ENCODE measurements around the gene DBF4B. TPM values are rescaled to one million over a fixed set of nuclear protein-coding genes. Genes with fewer than 3 reads are reported as not detected.

DBF4B gene
- total RNA-seq, 1 experiment from 2014 or later = 32.9 TPM

GRCh38 chr17:44689477-44690217, 18.8 kb upstream of the DBF4B start, which contains the start of gene CCDC43 (continued):
- TF ChIP-seq ZBTB43 (CRISPR knock-in tag; IDR thresholded peaks at IDR 0.05) = 0 out of 2 replicates have a peak, but pooled peaks have one; percentile 77
- no peak for TF ChIP-seq TP53 (CRISPR knock-in tag; IDR thresholded peaks at IDR 0.05)
- no peak for TF ChIP-seq OVOL2 (CRISPR knock-in tag; IDR thresholded peaks at IDR 0.05; ENCODE audit: borderline replicate concordance)
- peak; percentile 11; the same call in 1 of the 2 replicates for TF ChIP-seq TEAD4 (CRISPR knock-in tag; IDR thresholded peaks at IDR 0.05)
- no peak for TF ChIP-seq GTF2I (CRISPR knock-in tag; conservative IDR thresholded peaks at IDR 0.05)
- no peak for TF ChIP-seq USF2 (CRISPR knock-in tag; IDR thresholded peaks at IDR 0.05)
- no peak for TF ChIP-seq ATF3 (CRISPR knock-in tag; conservative IDR thresholded peaks at IDR 0.05)
- no peak for TF ChIP-seq PRDM15 (CRISPR knock-in tag; IDR thresholded peaks at IDR 0.05)
- TF ChIP-seq ETV6 (CRISPR knock-in tag; IDR thresholded peaks at IDR 0.05) = 0 out of 2 replicates have a peak, but pooled peaks have one; percentile 84
- TF ChIP-seq NR3C1 (CRISPR knock-in tag; conservative IDR thresholded peaks at IDR 0.05; ENCODE audit: low read depth) = no peak
- TF ChIP-seq ZNF416 (CRISPR knock-in tag; IDR thresholded peaks at IDR 0.05) = no peak
- TF ChIP-seq PRRX2 (CRISPR knock-in tag; IDR thresholded peaks at IDR 0.05) = no peak
- no peak for TF ChIP-seq SOX15 (CRISPR knock-in tag; IDR thresholded peaks at IDR 0.05)
- TF ChIP-seq CREB1 (CRISPR knock-in tag; IDR thresholded peaks at IDR 0.05) = 0 out of 2 replicates have a peak, but pooled peaks have one; percentile 37
- TF ChIP-seq ZNF121 (CRISPR knock-in tag; IDR thresholded peaks at IDR 0.05) = no peak
- TF ChIP-seq ZNF232 (CRISPR knock-in tag; IDR thresholded peaks at IDR 0.05) = peak; percentile 69; the same call in 1 of the 2 replicates
- no peak for TF ChIP-seq KAT7 (CRISPR knock-in tag; IDR thresholded peaks at IDR 0.05; ENCODE audit: borderline replicate concordance)
- TF ChIP-seq SP1 (CRISPR knock-in tag; conservative IDR thresholded peaks at IDR 0.05) = peak; percentile 49; the same call in 1 of the 2 replicates
- no peak for TF ChIP-seq RORB (CRISPR knock-in tag; IDR thresholded peaks at IDR 0.05)
- no peak for TF ChIP-seq MLX (CRISPR knock-in tag; IDR thresholded peaks at IDR 0.05)
- TF ChIP-seq ARID4B (CRISPR knock-in tag; IDR thresholded peaks at IDR 0.05; ENCODE audit: borderline replicate concordance) = peak; percentile 92; the same call in 1 of the 2 replicates
- TF ChIP-seq ATF2 (CRISPR knock-in tag; IDR thresholded peaks at IDR 0.05; ENCODE audit: borderline replicate concordance, low read depth) = no peak
- no peak for TF ChIP-seq IRF2 (CRISPR knock-in tag; IDR thresholded peaks at IDR 0.05; ENCODE audit: borderline replicate concordance, low read depth)
- TF ChIP-seq MYBL2 (CRISPR knock-in tag; IDR thresholded peaks at IDR 0.05) = no peak
- no peak for TF ChIP-seq ZNF263 (CRISPR knock-in tag; IDR thresholded peaks at IDR 0.05; ENCODE audit: low read depth)
- no peak for TF ChIP-seq CBFB (CRISPR knock-in tag; IDR thresholded peaks at IDR 0.05; ENCODE audit: low read depth)
- TF ChIP-seq EMX1 (CRISPR knock-in tag; IDR thresholded peaks at IDR 0.05) = no peak
- no peak for TF ChIP-seq CREM (CRISPR knock-in tag; IDR thresholded peaks at IDR 0.05)
